A673 (cell line): ENCODE measurements around the gene SPPL3. TPM values are rescaled to one million over a fixed set of nuclear protein-coding genes. Genes with fewer than 3 reads are reported as not detected.

Source experiments
- BruUV-seq: library from RNA; stranded (reverse); fragments of 400-500 nt; replicated peaks from 2 replicates; lab custom pipeline; 2021; lab: Mats Ljungman, UMichigan
- CTCF ChIA-PET: fragments of 300-600 bp; sonication (Branson Sonifier 250); formaldehyde crosslinking; loops from one replicate; lab custom pipeline; 2022; ENCODE audit warnings: antibody characterized with exemption; lab: Charles Lee
- POLR2A ChIA-PET: fragments of 300-600 bp; sonication (Branson Sonifier 250); formaldehyde crosslinking; loops from one replicate; lab custom pipeline; 2022; ENCODE audit warnings: antibody characterized with exemption; ENCODE audit not compliant: low non-redundant PET; lab: Charles Lee
- DNase-seq: peaks from one replicate; pipeline ENCODE4 v3.0.0-alpha.2; 2015; ENCODE audit warnings: low spot score
- H3K27ac ChIP-seq: fragments of 200-600 bp; sonication (generic); 2 replicates; pipeline ENCODE4 v1.5.1; 2016; ENCODE audit warnings: mixed run types, low read depth, mild to moderate bottlenecking, mixed read lengths, antibody characterized with exemption, low read length; ENCODE audit not compliant: poor library complexity, severe bottlenecking
- H3K27me3 ChIP-seq: fragments of 200-600 bp; sonication (generic); replicated peaks from 2 replicates; pipeline ENCODE4 v1.6.1; 2017; ENCODE audit warnings: mixed run types, low read depth, mild to moderate bottlenecking, mixed read lengths, antibody characterized with exemption, low read length; ENCODE audit not compliant: insufficient read depth, poor library complexity
- H3K36me3 ChIP-seq: fragments of 200-600 bp; sonication (generic); 2 replicates; pipeline ENCODE4 v1.6.1; 2016; ENCODE audit warnings: mixed run types, mild to moderate bottlenecking, mixed read lengths, antibody characterized with exemption, low read length; ENCODE audit not compliant: insufficient read depth, poor library complexity, severe bottlenecking
- H3K4me1 ChIP-seq: fragments of 200-600 bp; sonication (generic); 2 replicates; pipeline ENCODE4 v1.6.1; 2017; ENCODE audit warnings: mixed run types, mild to moderate bottlenecking, mixed read lengths, antibody characterized with exemption, low read length; ENCODE audit not compliant: insufficient read depth, poor library complexity, severe bottlenecking
- H3K4me3 ChIP-seq: fragments of 200-600 bp; sonication (generic); 2 replicates; pipeline ENCODE4 v1.5.1; 2016; ENCODE audit warnings: low read depth, mixed run types, mild to moderate bottlenecking, mixed read lengths, low read length; ENCODE audit not compliant: poor library complexity, severe bottlenecking
- H3K9me3 ChIP-seq: fragments of 200-600 bp; sonication (generic); 2 replicates; pipeline ENCODE4 v1.6.1; 2016; ENCODE audit warnings: mixed run types, low read depth, mild to moderate bottlenecking, mixed read lengths, antibody characterized with exemption, low read length; ENCODE audit not compliant: poor library complexity, severe bottlenecking
- CTCF ChIP-seq: fragments of 300-800, 200-600 bp; sonication (generic); conservative IDR thresholded peaks from 2 replicates; pipeline ENCODE4 v1.5.1; 2017; ENCODE audit warnings: low read depth, mild to moderate bottlenecking, antibody characterized with exemption, low read length, moderate library complexity, mixed read lengths
- EZH2 ChIP-seq: fragments of 200-600 bp; sonication (generic); IDR thresholded peaks from 2 replicates; pipeline ENCODE4 v1.6.1; 2017; ENCODE audit warnings: borderline replicate concordance, low read depth, mild to moderate bottlenecking, mixed read lengths, antibody characterized with exemption, low read length; ENCODE audit not compliant: poor library complexity, severe bottlenecking
- intact Hi-C: fragments of 100-400 bp; cut with micrococcal nuclease; formaldehyde crosslinking; loops from one replicate; pipeline ENCODE4 v1.10.0; 2022; ENCODE audit not compliant: unreplicated experiment
- total RNA-seq: library from RNA; stranded (reverse); gene quantifications from 2 replicates; pipeline ENCODE4 v1.2.3, GENCODE V29; 2021

Gene SPPL3
- total RNA-seq, 1 experiment from 2014 or later: 46.9 TPM

GRCh38 chr12:120939523-120939922 is 35.4 kb upstream of the SPPL3 start:
- no TSS peak for BruUV-seq
- POLR2A ChIA-PET: interaction anchor here (0.6 kb wide), 1 partner anchor 568 kb away, joined by 16 read pairs; no protein-coding TSS in a partner anchor
- Histone ChIP-seq H3K27ac (no peak overlapping the region), H3K36me3 (no peaks in the 10 kb centered on the region), H3K9me3 (no peaks in the 10 kb centered on the region), H3K27me3 (no peaks in the 10 kb centered on the region), H3K4me1 (no peaks in the 10 kb centered on the region), H3K4me3 (no peak overlapping the region)
- no peak for DNase-seq
- TF ChIP-seq EZH2 (no peak), CTCF (no peak)
- intact Hi-C loops: no loop called here
- CTCF ChIA-PET: no interaction called here

GRCh38 chr12:120938496-120938895 is 34.3 kb upstream of the SPPL3 start:
- no TSS peak for BruUV-seq
- no peak overlapping the region for H3K4me3 ChIP-seq
- ChIA-PET CTCF (no interaction called here), POLR2A (no interaction called here)
- DNase-seq: no peak
- H3K27me3 ChIP-seq: no peaks in the 10 kb centered on the region
- H3K36me3 ChIP-seq: no peaks in the 10 kb centered on the region
- no peaks in the 10 kb centered on the region for H3K9me3 ChIP-seq
- no peak overlapping the region for H3K27ac ChIP-seq
- no peaks in the 10 kb centered on the region for H3K4me1 ChIP-seq
- TF ChIP-seq EZH2 (no peak), CTCF (no peak)
- intact Hi-C loops: no loop called here

- CTCF ChIA-PET: interaction anchor here (0.7 kb wide), 1 partner anchor 483 kb away, joined by 10 read pairs; no protein-coding TSS in a partner anchor
- no peaks in the 10 kb centered on the region for H3K27me3 ChIP-seq
- no peak overlapping the region for H3K27ac ChIP-seq
- no peaks in the 10 kb centered on the region for H3K9me3 ChIP-seq
- H3K36me3 ChIP-seq: no peaks in the 10 kb centered on the region
- POLR2A ChIA-PET: no interaction called here
- DNase-seq: no peak
- no peaks in the 10 kb centered on the region for H3K4me1 ChIP-seq
- intact Hi-C loops: no loop called here
- BruUV-seq: no TSS peak
- TF ChIP-seq EZH2: no peak
- TF ChIP-seq CTCF: no peak
- H3K4me3 ChIP-seq: no peak overlapping the region
Observed at GRCh38 chr12:120936197-120936596, 32.0 kb upstream of the SPPL3 start.
